H1 (cell line): ENCODE data around the gene COLEC11. TPM values are rescaled to one million over a fixed set of nuclear protein-coding genes. Genes with fewer than 3 reads are reported as not detected.
"Not testable (repeated sequence)": the region's sequence is repeated elsewhere in the genome, so short reads cannot be mapped to it uniquely, and the experiment has no call there.

ENCODE experiments used
- CTCF ChIA-PET: fragments of 300-600 bp; sonication (Branson Sonifier 250); formaldehyde crosslinking; loops from one replicate; lab custom pipeline; 2021; ENCODE audit not compliant: partially characterized antibody; lab: Charles Lee
- POLR2A ChIA-PET: fragments of 300-600 bp; sonication (Branson Sonifier 250); formaldehyde crosslinking; loops from one replicate; lab custom pipeline; 2021; ENCODE audit warnings: inconsistent platforms; ENCODE audit not compliant: partially characterized antibody; lab: Charles Lee
- DNase-seq, 2 experiments: peaks; one replicate each; pipeline versions ENCODE4 v3.0.0 to v3.0.0-alpha.2; 2010 to 2022; ENCODE audit warnings: low spot score in 2 of 2, low read depth in 1 of 2, mixed read lengths in 1 of 2
- FAIRE-seq: peaks from 2 replicates; lab custom pipeline; 2011; peaks lifted over from hg19 to GRCh38; lab: Jason Lieb, UNC
- H2AFZ ChIP-seq: 2 replicates; pipeline ENCODE4 v1.8.1; 2012; ENCODE audit warnings: low read length, inconsistent platforms
- H2AK5ac ChIP-seq: 2 replicates; pipeline ENCODE4 v1.6.1; 2013; ENCODE audit warnings: low read depth, low read length
- H2BK120ac ChIP-seq: replicated peaks from 2 replicates; pipeline ENCODE3; 2013; ENCODE audit warnings: low read depth, low read length, inconsistent platforms
- H2BK12ac ChIP-seq: 2 replicates; pipeline ENCODE4 v1.6.1; 2013; ENCODE audit warnings: low read depth, low read length
- H2BK15ac ChIP-seq: 2 replicates; pipeline ENCODE4 v1.6.1; 2013; ENCODE audit warnings: low read length
- H2BK20ac ChIP-seq: 2 replicates; pipeline ENCODE4 v1.6.1; 2013; ENCODE audit warnings: low read length
- H2BK5ac ChIP-seq: 2 replicates; pipeline ENCODE4 v1.6.1; 2013; ENCODE audit warnings: low read depth, low read length
- H3K14ac ChIP-seq: 2 replicates; pipeline ENCODE4 v1.6.1; 2013; ENCODE audit warnings: inconsistent platforms; ENCODE audit not compliant: insufficient read length
- H3K18ac ChIP-seq: 2 replicates; pipeline ENCODE4 v1.6.1; 2013; ENCODE audit warnings: low read length; ENCODE audit errors: extremely low read depth
- H3K23ac ChIP-seq: 2 replicates; pipeline ENCODE4 v1.6.1; 2013; ENCODE audit warnings: inconsistent platforms; ENCODE audit not compliant: insufficient read length
- H3K23me2 ChIP-seq: 2 replicates; pipeline ENCODE4 v1.6.1; 2013; ENCODE audit warnings: low read depth, low read length
- H3K27ac ChIP-seq: 2 replicates; pipeline ENCODE4 v1.6.1; 2011; ENCODE audit warnings: low read depth, low read length, inconsistent platforms
- H3K27me3 ChIP-seq, 4 experiments: replicated peaks in 1 of 4; 1 replicate in 1 of 4; 2 replicates in 3 of 4; pipeline versions ENCODE4 v1.6.1 to v1.8.1; 2011 to 2013; ENCODE audit warnings: low read length in 3 of 4, mild to moderate bottlenecking in 3 of 4, inconsistent platforms in 2 of 4, mixed read lengths in 2 of 4, moderate library complexity in 1 of 4; ENCODE audit not compliant: control insufficient read depth in 3 of 4, insufficient read depth in 3 of 4; ENCODE audit errors: extremely low read depth in 1 of 4
- H3K36me3 ChIP-seq, 4 experiments: 2 replicates each; pipeline versions ENCODE4 v1.6.1 to v1.8.1; 2011 to 2013; ENCODE audit warnings: mild to moderate bottlenecking in 4 of 4, low read length in 3 of 4, moderate library complexity in 2 of 4, control low read depth in 1 of 4, inconsistent platforms in 1 of 4; ENCODE audit not compliant: insufficient read depth in 4 of 4, control insufficient read depth in 2 of 4
- H3K4ac ChIP-seq: replicated peaks from 2 replicates; pipeline ENCODE3; 2013; ENCODE audit warnings: low read length, low read depth, mixed read lengths, inconsistent platforms; ENCODE audit not compliant: insufficient read length
- H3K4me1 ChIP-seq, 4 experiments: replicated peaks in 1 of 4; 1 replicate in 1 of 4; 2 replicates in 3 of 4; pipeline versions ENCODE4 v1.6.1 to v1.8.1; 2011 to 2013; ENCODE audit warnings: low read length in 3 of 4, inconsistent platforms in 2 of 4, mixed read lengths in 1 of 4; ENCODE audit not compliant: insufficient read depth in 4 of 4, control insufficient read depth in 3 of 4
- H3K4me2 ChIP-seq, 2 experiments: 2 replicates each; pipeline versions ENCODE4 v1.6.1 to v1.8.1; 2011 to 2013; ENCODE audit warnings: low read depth in 2 of 2, low read length in 2 of 2, control low read depth in 1 of 2, inconsistent platforms in 1 of 2, mild to moderate bottlenecking in 1 of 2; ENCODE audit not compliant: insufficient read depth in 1 of 2
- H3K4me3 ChIP-seq, 4 experiments: fragments of 200-600, 300-600 bp in 1 of 4; sonication (generic), shearing (Covaris generic), sonication (Bioruptor Twin) in 1 of 4; 2 replicates each; pipeline versions ENCODE4 v1.5.1 to v1.8.1; 2011 to 2016; ENCODE audit warnings: low read length in 4 of 4, low read depth in 3 of 4, control low read depth in 2 of 4, inconsistent platforms in 2 of 4, mild to moderate bottlenecking in 2 of 4, mixed read lengths in 1 of 4, moderate library complexity in 1 of 4; ENCODE audit not compliant: insufficient read depth in 2 of 4; ENCODE audit errors: extremely low read depth in 1 of 4
- H3K56ac ChIP-seq: replicated peaks from 2 replicates; pipeline ENCODE3; 2013; ENCODE audit warnings: low read depth, mild to moderate bottlenecking, mixed read lengths, low read length, inconsistent platforms; ENCODE audit not compliant: insufficient read length
- H3K79me1 ChIP-seq: 2 replicates; pipeline ENCODE4 v1.6.1; 2013; ENCODE audit warnings: low read depth, low read length, control low read depth
- H3K79me2 ChIP-seq, 2 experiments: 2 replicates each; pipeline versions ENCODE4 v1.6.1 to v1.8.1; 2012 to 2013; ENCODE audit warnings: low read length in 2 of 2, mild to moderate bottlenecking in 2 of 2, inconsistent platforms in 1 of 2; ENCODE audit not compliant: insufficient read depth in 2 of 2, control insufficient read depth in 1 of 2
- H3K9ac ChIP-seq, 4 experiments: replicated peaks in 1 of 4; 1 replicate in 1 of 4; 2 replicates in 3 of 4; pipeline versions ENCODE4 v1.6.1 to v1.8.1; 2011 to 2013; ENCODE audit warnings: low read depth in 3 of 4, low read length in 3 of 4, control low read depth in 2 of 4, mild to moderate bottlenecking in 2 of 4, moderate library complexity in 2 of 4, inconsistent platforms in 1 of 4; ENCODE audit errors: extremely low read depth in 1 of 4
- H3K9me3 ChIP-seq, 2 experiments: 2 replicates each; pipeline versions ENCODE4 v1.6.1 to v1.8.1; 2012 to 2013; ENCODE audit warnings: mild to moderate bottlenecking in 2 of 2, moderate library complexity in 2 of 2, control low read depth in 1 of 2, inconsistent platforms in 1 of 2, low read depth in 1 of 2, low read length in 1 of 2, mixed read lengths in 1 of 2; ENCODE audit not compliant: insufficient read depth in 2 of 2
- H4K20me1 ChIP-seq, 2 experiments: replicated peaks in 1 of 2; 2 replicates each; pipeline versions ENCODE3 to v1.8.1; 2011 to 2013; ENCODE audit warnings: inconsistent platforms in 2 of 2, low read length in 2 of 2, mild to moderate bottlenecking in 1 of 2; ENCODE audit not compliant: insufficient read depth in 2 of 2, control insufficient read depth in 1 of 2
- H4K5ac ChIP-seq: 2 replicates; pipeline ENCODE4 v1.6.1; 2013; ENCODE audit warnings: low read length, low read depth, mixed read lengths, inconsistent platforms; ENCODE audit not compliant: insufficient read length
- H4K8ac ChIP-seq: 2 replicates; pipeline ENCODE4 v1.8.0; 2013; ENCODE audit warnings: mild to moderate bottlenecking, moderate library complexity, low read length, inconsistent platforms; ENCODE audit not compliant: insufficient read depth; ENCODE audit errors: extremely low read depth
- H4K91ac ChIP-seq: replicated peaks from 2 replicates; pipeline ENCODE3; 2013; ENCODE audit warnings: low read length, mixed read lengths, inconsistent platforms; ENCODE audit not compliant: insufficient read length
- WGBS, 2 experiments: shearing (Covaris generic) in 1 of 2; methylation state at CpG; one replicate each; pipeline versions ENCODE4 v1.1.6 to v1.1.7; 2013 to 2015; ENCODE audit warnings: low lambda C conversion rate in 2 of 2, mixed read lengths in 2 of 2, inconsistent platforms in 1 of 2, low coverage in 1 of 2, missing lambda C conversion rate in 1 of 2; ENCODE audit not compliant: insufficient replicate concordance in 2 of 2, insufficient coverage in 1 of 2, insufficient read length in 1 of 2; ENCODE audit errors: extremely low coverage in 1 of 2, missing lambda C conversion rate in 1 of 2; 5-methylcytosine and 5-hydroxymethylcytosine counted together
- polyA plus RNA-seq, 7 experiments: library from polyadenylated mRNA; depleted of rRNA in 3 of 7; stranded (reverse) in 5 of 7; unstranded in 2 of 7; fragments of >200 nt in 5 of 7; fragments of 200-250 nt in 2 of 7; gene quantifications; 1 replicate in 5 of 7; 2 replicates in 1 of 7; 4 replicates in 1 of 7; pipeline versions ENCODE4 v1.2.1 to v1.2.3, GENCODE V29; 2011 to 2013; ENCODE audit warnings: missing spikeins in 2 of 7, mixed read lengths in 2 of 7
- total RNA-seq: library from RNA; stranded (reverse); fragmentation: NEBNext Ultra II Directional; extraction: Animal tissue kit (Norgen Biotek cat#: 25700); gene quantifications from 2 replicates; pipeline ENCODE4 v1.2.1, GENCODE V29; 2021

The COLEC11 gene
- total and polyA plus RNA-seq, 2 of the 8 experiments (the other 6 are each of a cell fraction or from before 2014, with no cell fraction given): 0.47 to 0.80 TPM

- H3K9me3 ChIP-seq, H3K79me1 ChIP-seq, H2BK15ac ChIP-seq, H3K14ac ChIP-seq, H2BK12ac ChIP-seq, H3K27me3 ChIP-seq, H3K4me1 ChIP-seq, FAIRE-seq, H3K56ac ChIP-seq, H4K8ac ChIP-seq, H2BK20ac ChIP-seq, H3K18ac ChIP-seq, H3K4ac ChIP-seq, H2AFZ ChIP-seq, H4K5ac ChIP-seq, H2BK120ac ChIP-seq, DNase-seq, H3K23me2 ChIP-seq, H3K23ac ChIP-seq: not testable (repeated sequence)
- Histone ChIP-seq H3K9ac (peak overlapping the region; percentile 77 to 98 (median 95)), H3K4me3 (peak overlapping the region; percentile 88 to 100 (median 94)), H3K36me3 (peaks cover 30 to 54% (median 47%) of the 10 kb centered on the region in 4 experiments), H3K4me2 (peak overlapping the region; percentile 71 to 94), H2AK5ac (0 out of 2 replicates have a peak overlapping the region, but pooled peaks have one; percentile 20), H2BK5ac (0 out of 2 replicates have a peak overlapping the region, but pooled peaks have one; percentile 88), H4K91ac (peak overlapping the region; percentile 85), H3K79me2 (peaks cover 7 to 59% of the 10 kb centered on the region in 2 experiments), H4K20me1 (peaks cover 28 to 32% of the 10 kb centered on the region in 2 experiments), H3K27ac (peak overlapping the region; percentile 74)
- ChIA-PET POLR2A (interaction anchor here (0.6 to 17.0 kb wide), 20 partner anchors 11 to 432 kb away, joined by 3 to 373 read pairs (median 4); partner anchors contain the start of genes COLEC11 and RNASEH1), CTCF (interaction anchor here (0.7 to 1.0 kb wide), 3 partner anchors 40 to 274 kb away, joined by 3 to 4 read pairs (median 3); no protein-coding TSS in a partner anchor)
- WGBS, 2 experiments: 81% methylated on average over 10 of the region's 10 CpGs; no CpG with 5 or more reads in 1 of the 2 experiments
Observed at GRCh38 chr2:3576263-3576630, 18.7 kb upstream of the COLEC11 start.
